Measurements from ENCODE around the gene GNG7.
A peak's percentile ranks its signal among the peaks of the same experiment; 100 is the strongest.
"Not testable (repeated sequence)": the region's sequence is repeated elsewhere in the genome, so short reads cannot be mapped to it uniquely, and the experiment has no call there.

GNG7 gene

DNA sequence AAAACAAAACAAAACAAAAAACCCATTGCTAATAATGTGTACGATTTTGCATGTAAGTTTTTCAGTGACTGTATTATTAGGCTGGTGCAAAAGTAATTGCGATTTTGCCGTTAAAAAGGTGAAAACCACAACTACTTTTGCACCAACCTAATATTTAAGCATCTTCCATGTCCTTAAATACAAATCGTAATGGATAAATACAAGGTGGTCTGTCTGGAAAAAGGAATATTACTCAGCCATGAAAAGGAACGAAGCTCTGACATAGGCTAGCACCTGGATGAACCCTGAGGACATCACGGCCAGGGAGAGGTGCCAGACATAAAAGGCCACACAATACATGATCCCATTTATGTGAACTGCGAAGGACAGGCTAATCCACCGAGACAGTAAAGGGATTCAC is 193.4 kb downstream of the GNG7 start (continued):
- TF ChIP-seq TSHZ2 (CRISPR knock-in tag; IDR thresholded peaks at IDR 0.05), result no peak
- TF ChIP-seq, protein P1, sequence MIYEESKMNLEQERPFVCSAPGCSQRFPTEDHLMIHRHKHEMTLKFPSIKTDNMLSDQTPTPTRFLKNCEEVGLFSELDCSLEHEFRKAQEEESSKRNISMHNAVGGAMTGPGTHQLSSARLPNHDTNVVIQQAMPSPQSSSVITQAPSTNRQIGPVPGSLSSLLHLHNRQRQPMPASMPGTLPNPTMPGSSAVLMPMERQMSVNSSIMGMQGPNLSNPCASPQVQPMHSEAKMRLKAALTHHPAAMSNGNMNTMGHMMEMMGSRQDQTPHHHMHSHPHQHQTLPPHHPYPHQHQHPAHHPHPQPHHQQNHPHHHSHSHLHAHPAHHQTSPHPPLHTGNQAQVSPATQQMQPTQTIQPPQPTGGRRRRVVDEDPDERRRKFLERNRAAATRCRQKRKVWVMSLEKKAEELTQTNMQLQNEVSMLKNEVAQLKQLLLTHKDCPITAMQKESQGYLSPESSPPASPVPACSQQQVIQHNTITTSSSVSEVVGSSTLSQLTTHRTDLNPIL (CRISPR knock-in tag; IDR thresholded peaks at IDR 0.05; ENCODE audit: low read depth), result no peak
- TF ChIP-seq ARNTL (CRISPR knock-in tag; IDR thresholded peaks at IDR 0.05; ENCODE audit: borderline replicate concordance, low read depth), result no peak

DNA sequence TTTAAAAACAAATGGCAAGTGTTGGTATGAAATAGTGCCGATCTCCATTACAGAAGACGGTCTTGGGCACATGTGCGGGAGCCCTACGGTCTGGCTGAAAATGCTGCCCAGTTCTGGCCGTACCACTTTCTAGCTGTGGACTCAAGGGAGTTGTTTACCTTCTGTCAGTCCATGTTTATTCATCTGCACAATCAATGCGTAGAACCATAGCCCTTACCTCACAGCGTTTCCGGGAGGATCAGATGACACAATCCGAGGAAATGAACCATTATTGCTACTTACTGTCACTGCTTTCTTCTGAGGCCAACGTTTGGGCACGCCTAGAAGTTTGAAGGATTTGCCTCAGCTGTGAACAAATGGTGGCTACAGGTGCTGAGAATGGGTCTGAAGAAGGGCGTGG is 195.4 kb downstream of the GNG7 start:
- peak; percentile 58 for ATAC-seq
- TF ChIP-seq ZNF70 (CRISPR knock-in tag; IDR thresholded peaks at IDR 0.05) (no peak), ISL1 (CRISPR knock-in tag; IDR thresholded peaks at IDR 0.05) (no peak), TCF4 (CRISPR knock-in tag; IDR thresholded peaks at IDR 0.05; ENCODE audit: borderline replicate concordance) (no peak), CSDC2 (CRISPR knock-in tag; IDR thresholded peaks at IDR 0.05) (no peak), TSHZ2 (CRISPR knock-in tag; IDR thresholded peaks at IDR 0.05) (no peak), RARB (CRISPR knock-in tag; IDR thresholded peaks at IDR 0.05) (no peak), ZNF565 (CRISPR knock-in tag; conservative IDR thresholded peaks at IDR 0.05; ENCODE audit: low read depth) (no peak), GLIS3 (CRISPR knock-in tag; IDR thresholded peaks at IDR 0.05) (no peak), ZFP3 (CRISPR knock-in tag; IDR thresholded peaks at IDR 0.05) (no peak), BACH2 (CRISPR knock-in tag; IDR thresholded peaks at IDR 0.05; ENCODE audit: borderline replicate concordance) (no peak), POU6F1 (CRISPR knock-in tag; IDR thresholded peaks at IDR 0.05; ENCODE audit: borderline replicate concordance, low read depth) (no peak), PPARA (CRISPR knock-in tag; IDR thresholded peaks at IDR 0.05; ENCODE audit: borderline replicate concordance) (no peak), SNAI2 (CRISPR knock-in tag; IDR thresholded peaks at IDR 0.05) (no peak), TOX (CRISPR knock-in tag; IDR thresholded peaks at IDR 0.05; ENCODE audit: borderline replicate concordance) (no peak)
- TF ChIP-seq, protein P2, sequence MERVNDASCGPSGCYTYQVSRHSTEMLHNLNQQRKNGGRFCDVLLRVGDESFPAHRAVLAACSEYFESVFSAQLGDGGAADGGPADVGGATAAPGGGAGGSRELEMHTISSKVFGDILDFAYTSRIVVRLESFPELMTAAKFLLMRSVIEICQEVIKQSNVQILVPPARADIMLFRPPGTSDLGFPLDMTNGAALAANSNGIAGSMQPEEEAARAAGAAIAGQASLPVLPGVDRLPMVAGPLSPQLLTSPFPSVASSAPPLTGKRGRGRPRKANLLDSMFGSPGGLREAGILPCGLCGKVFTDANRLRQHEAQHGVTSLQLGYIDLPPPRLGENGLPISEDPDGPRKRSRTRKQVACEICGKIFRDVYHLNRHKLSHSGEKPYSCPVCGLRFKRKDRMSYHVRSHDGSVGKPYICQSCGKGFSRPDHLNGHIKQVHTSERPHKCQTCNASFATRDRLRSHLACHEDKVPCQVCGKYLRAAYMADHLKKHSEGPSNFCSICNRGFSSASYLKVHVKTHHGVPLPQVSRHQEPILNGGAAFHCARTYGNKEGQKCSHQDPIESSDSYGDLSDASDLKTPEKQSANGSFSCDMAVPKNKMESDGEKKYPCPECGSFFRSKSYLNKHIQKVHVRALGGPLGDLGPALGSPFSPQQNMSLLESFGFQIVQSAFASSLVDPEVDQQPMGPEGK (CRISPR knock-in tag; IDR thresholded peaks at IDR 0.05; ENCODE audit: borderline replicate concordance), result no peak

GRCh38 chr19:2506656-2507055 is 195.8 kb downstream of the GNG7 start:
- ATAC-seq, result not testable (repeated sequence)

- ATAC-seq, result peak; percentile 63
Measured at GRCh38 chr19:2503521-2504109, 198.9 kb downstream of the GNG7 start.

More at GRCh38 chr19:2503521-2504109, 198.9 kb downstream of the GNG7 start:
- no peak for TF ChIP-seq CSDC2 (CRISPR knock-in tag; IDR thresholded peaks at IDR 0.05)
- TF ChIP-seq, protein P1 (CRISPR knock-in tag; IDR thresholded peaks at IDR 0.05; ENCODE audit: low read depth), result no peak
- no peak for TF ChIP-seq ISL1 (CRISPR knock-in tag; IDR thresholded peaks at IDR 0.05)
